Astrocyte (in vitro differentiated cells and primary cell): ENCODE results near the gene HSPA4. TPM values are rescaled to one million over a fixed set of nuclear protein-coding genes. Genes with fewer than 3 reads are reported as not detected.
"Not testable (repeated sequence)": the region's sequence is repeated elsewhere in the genome, so short reads cannot be mapped to it uniquely, and the experiment has no call there.

Experiments
- DNase-seq: peaks from one replicate; pipeline ENCODE4 v3.0.0-alpha.2; 2010; ENCODE audit warnings: low read depth
- FAIRE-seq: peaks from 2 replicates; lab custom pipeline; 2011; peaks lifted over from hg19 to GRCh38; lab: Jason Lieb, UNC
- H2AFZ ChIP-seq: 2 replicates; pipeline ENCODE4 v1.6.0; 2012; ENCODE audit warnings: low read depth, low read length, inconsistent platforms
- H3K27ac ChIP-seq: 2 replicates; pipeline ENCODE4 v1.5.1; 2011; ENCODE audit warnings: low read depth, low read length, inconsistent platforms
- H3K27me3 ChIP-seq: 2 replicates; pipeline ENCODE4 v1.6.0; 2011; ENCODE audit warnings: low read length, inconsistent platforms; ENCODE audit not compliant: insufficient read depth
- H3K36me3 ChIP-seq: 2 replicates; pipeline ENCODE4 v1.5.1; 2011; ENCODE audit warnings: low read length, inconsistent platforms; ENCODE audit not compliant: insufficient read depth
- H3K4me1 ChIP-seq: 2 replicates; pipeline ENCODE4 v1.5.1; 2011; ENCODE audit warnings: low read length, inconsistent platforms; ENCODE audit not compliant: insufficient read depth
- H3K4me2 ChIP-seq: 2 replicates; pipeline ENCODE4 v1.6.0; 2012; ENCODE audit warnings: low read length, inconsistent platforms
- H3K4me3 ChIP-seq: 2 replicates; pipeline ENCODE4 v1.5.1; 2011; ENCODE audit warnings: low read depth, mild to moderate bottlenecking, low read length, inconsistent platforms; ENCODE audit not compliant: insufficient read depth
- H3K79me2 ChIP-seq: 2 replicates; pipeline ENCODE4 v1.6.0; 2012; ENCODE audit warnings: mild to moderate bottlenecking, low read length, inconsistent platforms; ENCODE audit not compliant: insufficient read depth
- H3K9ac ChIP-seq: 2 replicates; pipeline ENCODE4 v1.6.0; 2012; ENCODE audit warnings: mild to moderate bottlenecking, low read length, inconsistent platforms
- H3K9me3 ChIP-seq: 2 replicates; pipeline ENCODE4 v1.5.1; 2012; ENCODE audit warnings: low read depth, mild to moderate bottlenecking, low read length, inconsistent platforms; ENCODE audit not compliant: insufficient read depth
- H4K20me1 ChIP-seq: 2 replicates; pipeline ENCODE4 v1.6.0; 2012; ENCODE audit warnings: low read length, inconsistent platforms; ENCODE audit not compliant: insufficient read depth
- H3K27ac Mint-ChIP-seq: one replicate; pipeline ENCODE4 v1.8.0; 2021; ENCODE audit warnings: mild to moderate bottlenecking, mixed read lengths; ENCODE audit not compliant: unreplicated experiment
- H3K27me3 Mint-ChIP-seq: one replicate; pipeline ENCODE4 v1.8.0; 2021; ENCODE audit warnings: low read depth, mixed read lengths; ENCODE audit not compliant: unreplicated experiment
- H3K36me3 Mint-ChIP-seq: one replicate; pipeline ENCODE4 v1.8.0; 2021; ENCODE audit warnings: low read depth, mixed read lengths; ENCODE audit not compliant: unreplicated experiment
- H3K4me1 Mint-ChIP-seq: one replicate; pipeline ENCODE4 v1.8.0; 2021; ENCODE audit warnings: low read depth, mixed read lengths; ENCODE audit not compliant: unreplicated experiment
- H3K4me3 Mint-ChIP-seq: one replicate; pipeline ENCODE4 v1.8.0; 2021; ENCODE audit warnings: mild to moderate bottlenecking, moderate library complexity, mixed read lengths; ENCODE audit not compliant: unreplicated experiment
- H3K9me3 Mint-ChIP-seq: one replicate; pipeline ENCODE4 v1.8.0; 2021; ENCODE audit warnings: mild to moderate bottlenecking, mixed read lengths; ENCODE audit not compliant: unreplicated experiment
- EZH2 ChIP-seq: IDR thresholded peaks from 2 replicates; pipeline ENCODE4 v1.6.1; 2012; ENCODE audit warnings: mild to moderate bottlenecking, low read length, inconsistent platforms; ENCODE audit not compliant: insufficient read depth
- total RNA-seq: library from RNA; stranded (reverse); gene quantifications from 2 replicates; pipeline ENCODE4 v1.2.1, GENCODE V29; 2021
- TF ChIP-seq, protein P1 (sequence below): IDR thresholded peaks from 2 replicates; pipeline ENCODE4 v1.5.1; 2011; ENCODE audit warnings: low read depth, mild to moderate bottlenecking, inconsistent platforms, low read length, moderate library complexity; ENCODE audit not compliant: insufficient read depth

Gene HSPA4
- total RNA-seq, 1 donor from 2014 or later: 210 TPM

DNA sequence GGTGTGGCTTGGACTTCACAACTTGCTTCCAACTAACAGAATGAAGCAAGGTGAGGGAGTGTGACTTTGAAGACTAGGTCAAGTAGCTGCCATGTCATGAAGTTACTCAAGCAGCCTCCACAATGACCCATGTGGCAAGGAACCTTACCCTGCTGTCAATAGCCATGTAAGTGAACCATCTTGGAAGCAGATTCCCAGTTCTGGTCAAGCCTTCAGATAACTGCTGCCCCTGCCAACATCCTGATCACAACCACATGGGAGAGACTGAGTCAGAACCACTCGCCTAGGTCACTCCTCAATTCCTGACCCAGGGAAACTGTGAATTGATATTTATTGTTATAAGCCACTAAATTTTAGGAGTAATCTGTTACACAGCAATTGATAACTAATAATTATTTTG is 36.3 kb upstream of the HSPA4 start:
- Histone ChIP-seq H4K20me1 (no peaks in the 10 kb centered on the region), H3K9me3 (no peaks in the 10 kb centered on the region), H3K27ac (no peak overlapping the region), H3K4me3 (no peak overlapping the region), H3K36me3 (peaks cover 17% of the 10 kb centered on the region), H3K4me1 (no peaks in the 10 kb centered on the region), H3K9ac (no peak overlapping the region), H3K4me2 (no peak overlapping the region), H3K27me3 (no peaks in the 10 kb centered on the region), H3K79me2 (peaks cover 35% of the 10 kb centered on the region), H2AFZ (no peak overlapping the region)
- no peak overlapping the region for H3K27ac Mint-ChIP-seq
- peaks cover 3% of the 10 kb centered on the region for H3K9me3 Mint-ChIP-seq
- H3K27me3 Mint-ChIP-seq: no peaks in the 10 kb centered on the region
- no peak overlapping the region for H3K4me3 Mint-ChIP-seq
- TF ChIP-seq, protein P1, sequence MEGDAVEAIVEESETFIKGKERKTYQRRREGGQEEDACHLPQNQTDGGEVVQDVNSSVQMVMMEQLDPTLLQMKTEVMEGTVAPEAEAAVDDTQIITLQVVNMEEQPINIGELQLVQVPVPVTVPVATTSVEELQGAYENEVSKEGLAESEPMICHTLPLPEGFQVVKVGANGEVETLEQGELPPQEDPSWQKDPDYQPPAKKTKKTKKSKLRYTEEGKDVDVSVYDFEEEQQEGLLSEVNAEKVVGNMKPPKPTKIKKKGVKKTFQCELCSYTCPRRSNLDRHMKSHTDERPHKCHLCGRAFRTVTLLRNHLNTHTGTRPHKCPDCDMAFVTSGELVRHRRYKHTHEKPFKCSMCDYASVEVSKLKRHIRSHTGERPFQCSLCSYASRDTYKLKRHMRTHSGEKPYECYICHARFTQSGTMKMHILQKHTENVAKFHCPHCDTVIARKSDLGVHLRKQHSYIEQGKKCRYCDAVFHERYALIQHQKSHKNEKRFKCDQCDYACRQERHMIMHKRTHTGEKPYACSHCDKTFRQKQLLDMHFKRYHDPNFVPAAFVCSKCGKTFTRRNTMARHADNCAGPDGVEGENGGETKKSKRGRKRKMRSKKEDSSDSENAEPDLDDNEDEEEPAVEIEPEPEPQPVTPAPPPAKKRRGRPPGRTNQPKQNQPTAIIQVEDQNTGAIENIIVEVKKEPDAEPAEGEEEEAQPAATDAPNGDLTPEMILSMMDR: no peak
- no peak for TF ChIP-seq EZH2
- H3K36me3 Mint-ChIP-seq: peaks cover 13% of the 10 kb centered on the region
- FAIRE-seq (no peak), DNase-seq (no peak)
- peaks cover 3% of the 10 kb centered on the region for H3K4me1 Mint-ChIP-seq

DNA sequence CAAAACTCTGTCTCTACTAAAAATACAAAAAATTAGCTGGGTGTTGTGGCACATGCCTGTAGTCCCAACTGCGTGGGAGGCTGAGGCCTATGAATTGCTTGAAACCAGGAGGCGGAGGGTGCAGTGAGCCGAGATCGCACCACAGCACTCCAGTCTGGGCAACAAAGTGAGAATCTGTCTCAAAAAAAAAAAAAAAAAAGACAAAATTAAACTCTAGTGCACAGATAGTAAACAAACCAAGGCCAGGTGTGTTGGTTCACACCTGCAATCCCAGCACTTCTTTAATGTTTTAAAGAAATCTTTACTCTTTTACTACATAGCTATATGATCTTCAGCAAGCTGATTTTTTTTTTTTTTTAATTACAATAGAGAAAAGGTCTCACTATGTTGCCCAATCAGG is 33.8 kb upstream of the HSPA4 start:
- Histone ChIP-seq H3K4me3 (no peak overlapping the region), H3K9ac (no peak overlapping the region), H4K20me1 (no peaks in the 10 kb centered on the region), H3K27ac (no peak overlapping the region), H3K4me1 (no peaks in the 10 kb centered on the region), H3K27me3 (no peaks in the 10 kb centered on the region), H2AFZ (no peak overlapping the region), H3K9me3 (no peaks in the 10 kb centered on the region), H3K36me3 (peaks cover 26% of the 10 kb centered on the region), H3K4me2 (no peak overlapping the region), H3K79me2 (peaks cover 55% of the 10 kb centered on the region)
- H3K36me3 Mint-ChIP-seq: peaks cover 13% of the 10 kb centered on the region
- no peak overlapping the region for H3K4me3 Mint-ChIP-seq
- peaks cover 3% of the 10 kb centered on the region for H3K9me3 Mint-ChIP-seq
- H3K27ac Mint-ChIP-seq: no peak overlapping the region
- peaks cover 3% of the 10 kb centered on the region for H3K4me1 Mint-ChIP-seq
- no peak for FAIRE-seq
- no peaks in the 10 kb centered on the region for H3K27me3 Mint-ChIP-seq
- DNase-seq: no peak
- TF ChIP-seq, protein P1: no peak
- no peak for TF ChIP-seq EZH2

DNA sequence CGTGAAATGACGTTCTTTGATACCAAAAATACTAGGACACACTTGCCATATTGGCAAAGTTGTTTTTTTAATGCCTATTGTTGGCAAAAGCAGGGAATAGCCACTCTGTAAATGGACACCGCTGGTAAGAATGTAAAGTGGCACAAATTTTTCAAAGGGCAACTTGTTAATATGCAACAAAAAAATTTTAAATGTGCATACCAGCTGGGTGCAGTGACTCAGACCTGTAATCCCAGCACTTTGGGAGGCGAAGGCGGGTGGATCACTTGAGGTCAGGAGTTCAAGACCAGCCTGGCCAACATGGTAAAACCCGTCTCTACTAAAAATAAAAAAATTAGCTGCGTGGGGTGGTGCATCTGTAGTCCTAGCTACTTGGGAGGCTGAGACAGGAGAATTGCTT is 32.3 kb upstream of the HSPA4 start:
- peaks cover 68% of the 10 kb centered on the region for H3K79me2 ChIP-seq
- not testable (repeated sequence) for H2AFZ ChIP-seq, H3K4me3 Mint-ChIP-seq, H3K9me3 ChIP-seq, FAIRE-seq, H3K27me3 Mint-ChIP-seq, H3K9me3 Mint-ChIP-seq, H3K27me3 ChIP-seq, H3K4me1 ChIP-seq, H3K4me1 Mint-ChIP-seq, H3K4me2 ChIP-seq, H3K4me3 ChIP-seq, H3K9ac ChIP-seq, DNase-seq, H3K27ac ChIP-seq, H4K20me1 ChIP-seq
- peaks cover 15% of the 10 kb centered on the region for H3K36me3 Mint-ChIP-seq
- peaks cover 27% of the 10 kb centered on the region for H3K36me3 ChIP-seq
- peak overlapping the region; percentile 41 for H3K27ac Mint-ChIP-seq
